Naive thymus-derived CD4-positive, alpha-beta T cell (primary cell): Measurements from ENCODE around the gene PXYLP1. TPM values are rescaled to one million over a fixed set of nuclear protein-coding genes. Genes with fewer than 3 reads are reported as not detected.
"Not testable (repeated sequence)": the region's sequence is repeated elsewhere in the genome, so short reads cannot be mapped to it uniquely, and the experiment has no call there.

Experiments used
- ATAC-seq: fragments of 150-1000 bp; cut with Tn5 transposase; 2 replicates; pipeline ENCODE4 v1.10.0; 2021; ENCODE audit warnings: mild to moderate bottlenecking, moderate library complexity
- CTCF ChIA-PET: fragments of 350-600 bp; sonication (Branson Sonifier 250); formaldehyde crosslinking; loops from one replicate; lab custom pipeline; 2021; ENCODE audit warnings: antibody characterized with exemption; lab: Charles Lee
- POLR2A ChIA-PET: fragments of 350-600 bp; sonication (Branson Sonifier 250); formaldehyde crosslinking; loops from one replicate; lab custom pipeline; 2021; ENCODE audit warnings: antibody characterized with exemption, inconsistent platforms; lab: Charles Lee
- DNase-seq, 9 donors: peaks; one replicate each; pipeline versions ENCODE4 v3.0.0 to v3.0.0-alpha.2; 2020 to 2022; ENCODE audit warnings: mixed read lengths in 1 of 9
- H3K27ac ChIP-seq: one replicate; pipeline ENCODE4 v1.7.0; 2013; ENCODE audit warnings: mild to moderate bottlenecking, low read depth, low read length, moderate library complexity
- H3K27me3 ChIP-seq, 2 donors: one replicate each; pipeline ENCODE4 v1.7.0; 2013; ENCODE audit warnings: low read length in 2 of 2, mild to moderate bottlenecking in 2 of 2, moderate library complexity in 2 of 2; ENCODE audit not compliant: control insufficient read depth in 2 of 2, insufficient read depth in 2 of 2
- H3K36me3 ChIP-seq, 3 experiments: 1 replicate in 2 of 3; 2 replicates in 1 of 3; pipeline ENCODE4 v1.7.0; 2013; ENCODE audit warnings: low read length in 3 of 3, mild to moderate bottlenecking in 3 of 3, moderate library complexity in 1 of 3; ENCODE audit not compliant: insufficient read depth in 3 of 3, control insufficient read depth in 2 of 3
- H3K4me1 ChIP-seq, 2 donors: one replicate each; pipeline ENCODE4 v1.7.0; 2013; ENCODE audit warnings: low read length in 2 of 2, mild to moderate bottlenecking in 2 of 2, moderate library complexity in 1 of 2; ENCODE audit not compliant: control insufficient read depth in 2 of 2, insufficient read depth in 2 of 2
- H3K4me3 ChIP-seq: 2 replicates; pipeline ENCODE4 v1.7.0; 2013; ENCODE audit warnings: mild to moderate bottlenecking, low read length
- H3K9me3 ChIP-seq, 3 experiments: 1 replicate in 2 of 3; 2 replicates in 1 of 3; pipeline ENCODE4 v1.7.0; 2013; ENCODE audit warnings: low read length in 3 of 3; ENCODE audit not compliant: control insufficient read depth in 2 of 3
- H3K27ac Mint-ChIP-seq, 9 donors: one replicate each; pipeline ENCODE4 v1.8.0; 2020 to 2022; ENCODE audit warnings: mixed read lengths in 9 of 9, mild to moderate bottlenecking in 8 of 9, moderate library complexity in 5 of 9, inconsistent platforms in 2 of 9
- H3K27me3 Mint-ChIP-seq, 5 donors: one replicate each; pipeline ENCODE4 v1.8.0; 2021 to 2022; ENCODE audit warnings: mixed read lengths in 5 of 5, mild to moderate bottlenecking in 1 of 5
- H3K36me3 Mint-ChIP-seq, 5 donors: one replicate each; pipeline ENCODE4 v1.8.0; 2020 to 2022; ENCODE audit warnings: mixed read lengths in 5 of 5, mild to moderate bottlenecking in 3 of 5, inconsistent platforms in 1 of 5
- H3K4me1 Mint-ChIP-seq, 7 donors: one replicate each; pipeline ENCODE4 v1.8.0; 2020 to 2022; ENCODE audit warnings: mixed read lengths in 7 of 7, mild to moderate bottlenecking in 3 of 7, inconsistent platforms in 1 of 7
- H3K4me3 Mint-ChIP-seq, 10 donors: one replicate each; pipeline ENCODE4 v1.8.0; 2020 to 2022; ENCODE audit warnings: mild to moderate bottlenecking in 10 of 10, mixed read lengths in 10 of 10, moderate library complexity in 6 of 10, inconsistent platforms in 2 of 10
- H3K9me3 Mint-ChIP-seq, 11 donors: one replicate each; pipeline ENCODE4 v1.8.0; 2020 to 2022; ENCODE audit warnings: mixed read lengths in 11 of 11, mild to moderate bottlenecking in 4 of 11, inconsistent platforms in 1 of 11, moderate library complexity in 1 of 11
- intact Hi-C, 2 donors: fragments of 100-400 bp; cut with micrococcal nuclease; formaldehyde crosslinking; loops; one replicate each; pipeline ENCODE4 v1.15.1; 2023
- polyA plus RNA-seq, 2 donors: library from polyadenylated mRNA; unstranded; fragments of 300-500 nt; fragmentation: Illumina TruSeq; gene quantifications; one replicate each; pipeline ENCODE4 v1.2.3, GENCODE V29; 2021
- total RNA-seq, 6 experiments: library from RNA in 5 of 6; stranded (reverse) in 5 of 6; gene quantifications; 1 replicate in 5 of 6; 2 replicates in 1 of 6; pipeline ENCODE4 v1.2.3 and lab custom pipeline; 2021 to 2026

The PXYLP1 gene
- total and polyA plus RNA-seq, 7 experiments from 2014 or later = 15.8 to 40.9 (median 23.2) TPM

- Histone ChIP-seq H3K36me3 (peaks cover 0 to 31% (median 0%) of the 10 kb centered on the region in 3 experiments), H3K27ac (peak overlapping the region; percentile 65), H3K9me3 (no peaks in the 10 kb centered on the region), H3K4me1 (peaks cover 0 to 4% of the 10 kb centered on the region in 2 donors), H3K27me3 (no peaks in the 10 kb centered on the region), H3K4me3 (peak overlapping the region; percentile 40)
- ChIA-PET POLR2A (interaction anchor here (0.7 to 2.3 kb wide), 11 partner anchors 8 to 193 kb away, joined by 3 to 9 read pairs (median 5); partner anchors contain the start of gene PXYLP1), CTCF (interaction anchor here (0.6 to 1.8 kb wide), 7 partner anchors 8 to 596 kb away, joined by 3 to 9 read pairs (median 4); partner anchors contain the start of gene PXYLP1)
- intact Hi-C loops = loop anchor here (1.0 to 2.0 kb wide), 2 partner anchors 16 to 28 kb away; no protein-coding TSS in a partner anchor
- peaks cover 0 to 10% (median 3%) of the 10 kb centered on the region in 11 donors for H3K9me3 Mint-ChIP-seq
- ATAC-seq (peak; percentile 42), DNase-seq (no peak)
- H3K36me3 Mint-ChIP-seq = peaks cover 17 to 43% (median 39%) of the 10 kb centered on the region in 5 donors
- H3K27me3 Mint-ChIP-seq = peaks cover 0 to 3% (median 0%) of the 10 kb centered on the region in 5 donors
- peak overlapping the region; percentile 51 to 87 (median 78) for H3K4me3 Mint-ChIP-seq
- peak overlapping the region; percentile 70 to 99 (median 91) for H3K27ac Mint-ChIP-seq
- H3K4me1 Mint-ChIP-seq = peaks cover 6 to 53% (median 39%) of the 10 kb centered on the region in 7 donors
Observed at GRCh38 chr3:141294848-141295247, 63.2 kb downstream of the PXYLP1 start.

- Mint-ChIP-seq H3K4me1 (peaks cover 12 to 65% (median 55%) of the 10 kb centered on the region in 7 donors), H3K36me3 (peaks cover 4 to 24% (median 19%) of the 10 kb centered on the region in 5 donors), H3K4me3 (peak overlapping the region; percentile 29 to 85 (median 82)), H3K27ac (peak overlapping the region; percentile 54 to 98 (median 94)), H3K9me3 (peaks cover 0 to 16% (median 3%) of the 10 kb centered on the region in 11 donors)
- ChIA-PET POLR2A (interaction anchor here (0.6 to 2.8 kb wide), 8 partner anchors 8 to 289 kb away, joined by 3 to 13 read pairs (median 4); partner anchors contain the start of gene PXYLP1), CTCF (interaction anchor here (0.6 to 11.1 kb wide), 8 partner anchors 8 to 156 kb away, joined by 3 to 161 read pairs (median 4); no protein-coding TSS in a partner anchor)
- DNase-seq = peak in 7 of 9 donors; percentile 35 to 59 (median 41)
- not testable (repeated sequence) for H3K4me3 ChIP-seq, ATAC-seq, H3K27me3 Mint-ChIP-seq, H3K9me3 ChIP-seq, H3K36me3 ChIP-seq, H3K27me3 ChIP-seq
- Histone ChIP-seq H3K27ac (peak overlapping the region; percentile 65), H3K4me1 (peaks cover 0 to 27% of the 10 kb centered on the region in 2 donors)
- intact Hi-C loops = loop anchor here in 1 of 2 donors (10.0 kb wide), 1 partner anchor 356 kb away; the partner anchor contains the start of gene SLC25A36
Observed at GRCh38 chr3:141300426-141300825, 68.8 kb downstream of the PXYLP1 start.

- peak overlapping the region in 1 of 10 donors; percentile 19 for H3K4me3 Mint-ChIP-seq
- peaks cover 9 to 46% of the 10 kb centered on the region in 2 donors for H3K4me1 ChIP-seq
- intact Hi-C loops = loop anchor here (1.0 to 10.0 kb wide), 10 partner anchors 9 to 358 kb away; partner anchors contain the start of genes PXYLP1 (in 1 of the 2) and SLC25A36 (in 1 of the 2)
- H3K9me3 Mint-ChIP-seq = peaks cover 0 to 16% (median 3%) of the 10 kb centered on the region in 11 donors
- no peaks in the 10 kb centered on the region for H3K36me3 ChIP-seq
- H3K4me3 ChIP-seq = no peak overlapping the region
- peaks cover 21 to 81% (median 71%) of the 10 kb centered on the region in 7 donors for H3K4me1 Mint-ChIP-seq
- H3K27me3 Mint-ChIP-seq = peaks cover 0 to 6% (median 0%) of the 10 kb centered on the region in 5 donors
- H3K9me3 ChIP-seq = no peaks in the 10 kb centered on the region
- ATAC-seq (no peak), DNase-seq (no peak)
- H3K27me3 ChIP-seq = no peaks in the 10 kb centered on the region
- peaks cover 4 to 21% (median 14%) of the 10 kb centered on the region in 5 donors for H3K36me3 Mint-ChIP-seq
- POLR2A ChIA-PET = interaction anchor here (0.5 to 2.4 kb wide), 16 partner anchors 8 to 192 kb away, joined by 3 to 12 read pairs (median 4); partner anchors contain the start of gene PXYLP1
- H3K27ac ChIP-seq = no peak overlapping the region
- H3K27ac Mint-ChIP-seq = peak overlapping the region in 7 of 9 donors; percentile 28 to 94 (median 48)
- CTCF ChIA-PET = interaction anchor here (0.8 to 11.1 kb wide), 14 partner anchors 8 to 245 kb away, joined by 3 to 161 read pairs (median 4); partner anchors contain the start of gene PXYLP1
Observed at GRCh38 chr3:141302364-141303141, 70.9 kb downstream of the PXYLP1 start.

GRCh38 chr3:141303481-141304223 lies 72.0 kb downstream of the PXYLP1 start:
- intact Hi-C loops = loop anchor here (1.0 to 10.0 kb wide), 10 partner anchors 8 to 359 kb away; partner anchors contain the start of genes PXYLP1 (in 1 of the 2) and SLC25A36 (in 1 of the 2)
- DNase-seq (peak in 7 of 9 donors; percentile 62 to 84 (median 77)), ATAC-seq (peak; percentile 77)
- H3K9me3 Mint-ChIP-seq = peaks cover 0 to 11% (median 2%) of the 10 kb centered on the region in 11 donors
- peaks cover 0 to 5% (median 0%) of the 10 kb centered on the region in 5 donors for H3K27me3 Mint-ChIP-seq
- Histone ChIP-seq H3K27ac (no peak overlapping the region), H3K27me3 (no peaks in the 10 kb centered on the region), H3K4me1 (peaks cover 20 to 57% of the 10 kb centered on the region in 2 donors), H3K4me3 (no peak overlapping the region), H3K9me3 (no peaks in the 10 kb centered on the region), H3K36me3 (no peaks in the 10 kb centered on the region)
- H3K36me3 Mint-ChIP-seq = peaks cover 1 to 15% (median 8%) of the 10 kb centered on the region in 5 donors
- ChIA-PET CTCF (interaction anchor here (0.9 to 11.1 kb wide), 16 partner anchors 9 to 246 kb away, joined by 3 to 161 read pairs (median 4); partner anchors contain the start of gene PXYLP1), POLR2A (interaction anchor here (0.6 to 2.4 kb wide), 15 partner anchors 8 to 149 kb away, joined by 3 to 12 read pairs (median 5); partner anchors contain the start of gene PXYLP1)
- peaks cover 30 to 90% (median 80%) of the 10 kb centered on the region in 7 donors for H3K4me1 Mint-ChIP-seq
- H3K4me3 Mint-ChIP-seq = peak overlapping the region in 1 of 10 donors; percentile 3
- peak overlapping the region in 5 of 9 donors; percentile 4 to 84 (median 50) for H3K27ac Mint-ChIP-seq

GRCh38 chr3:141305436-141305835 lies 73.8 kb downstream of the PXYLP1 start:
- H3K27me3 Mint-ChIP-seq = no peaks in the 10 kb centered on the region
- no peak for DNase-seq
- H3K4me3 Mint-ChIP-seq = peak overlapping the region in 3 of 10 donors; percentile 5 to 32 (median 15)
- intact Hi-C loops = loop anchor here in 1 of 2 donors (10.0 kb wide), 1 partner anchor 361 kb away; the partner anchor contains the start of gene SLC25A36
- no peaks in the 10 kb centered on the region for H3K9me3 ChIP-seq
- H3K36me3 ChIP-seq = no peaks in the 10 kb centered on the region
- no peak overlapping the region for H3K4me3 ChIP-seq
- peaks cover 30 to 90% (median 75%) of the 10 kb centered on the region in 7 donors for H3K4me1 Mint-ChIP-seq
- CTCF ChIA-PET = interaction anchor here (0.5 to 11.1 kb wide), 15 partner anchors 9 to 451 kb away, joined by 3 to 161 read pairs (median 4); partner anchors contain the start of gene PXYLP1
- H3K27ac Mint-ChIP-seq = peak overlapping the region in 7 of 9 donors; percentile 5 to 97 (median 71)
- POLR2A ChIA-PET = interaction anchor here (0.7 to 7.2 kb wide), 8 partner anchors 11 to 144 kb away, joined by 3 to 61 read pairs (median 6); partner anchors contain the start of gene PXYLP1
- H3K9me3 Mint-ChIP-seq = peaks cover 0 to under 1% (median 0%) of the 10 kb centered on the region in 11 donors
- H3K4me1 ChIP-seq = peaks cover 20 to 64% of the 10 kb centered on the region in 2 donors
- no peak overlapping the region for H3K27ac ChIP-seq
- H3K36me3 Mint-ChIP-seq = peaks cover 0 to 3% (median 0%) of the 10 kb centered on the region in 5 donors
- ATAC-seq = no peak
- no peaks in the 10 kb centered on the region for H3K27me3 ChIP-seq
